ENCODE data around the gene CTCF. TPM values are rescaled to one million over a fixed set of nuclear protein-coding genes. Genes with fewer than 3 reads are reported as not detected.

Gene CTCF
- total and polyA plus RNA-seq, 10 of the 15 experiments (the other 5 are each of a cell fraction or from before 2014, with no cell fraction given): 9.1 to 55.0 (median 41.8) TPM

- no peak for TF ChIP-seq ZBTB40 (IDR thresholded peaks at IDR 0.05; ENCODE audit: borderline replicate concordance)
- no peak for TF ChIP-seq NBN (IDR thresholded peaks at IDR 0.05)
Measured at GRCh38 chr16:67676939-67677338, 114.6 kb downstream of the CTCF start (continued).

DNA sequence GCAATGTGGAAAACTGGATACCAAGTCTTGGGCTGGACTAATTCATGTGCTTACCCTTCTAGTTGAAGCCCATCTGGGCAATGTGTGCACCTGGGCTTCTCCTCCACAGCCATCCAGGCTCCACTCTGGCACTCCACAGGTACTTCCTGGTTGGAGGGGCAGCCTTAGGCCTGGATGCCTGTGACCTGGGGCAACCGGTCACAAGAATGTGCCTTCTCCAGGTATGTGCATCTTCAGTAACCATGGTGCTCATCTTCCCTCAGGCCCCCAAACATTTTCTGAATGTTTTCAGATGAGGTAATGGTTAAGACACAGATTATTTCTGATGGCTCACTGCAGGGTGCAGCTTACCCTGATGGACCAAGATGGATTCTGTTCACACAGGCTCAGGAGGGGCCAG is 115.4 kb downstream of the CTCF start:
- H4K20me1 ChIP-seq (ENCODE audit: control insufficient read depth, insufficient read depth): no peaks in the 10 kb centered on the region
- WGBS (ENCODE audit: insufficient coverage, insufficient replicate concordance, low lambda C conversion rate, missing lambda C conversion rate): 100% methylated on average over 1 of the region's 1 CpG
- H3K4me3 ChIP-seq: no peak overlapping the region
- FAIRE-seq: no peak
- no peak for DNase-seq (ENCODE audit: low read depth, low spot score)
- SMC1A ChIA-PET (ENCODE audit: uncharacterized antibody, unreplicated experiment): no interaction called here
- ATAC-seq: no peak
- CTCF ChIA-PET: interaction anchor here (1.1 kb wide), 2 partner anchors 41 to 139 kb away, joined by 3 to 6 read pairs; partner anchors contain the start of gene GFOD2
- H3K27me3 ChIP-seq (replicated peaks in 1 of 2; ENCODE audit: control insufficient read depth in 2 of 2, insufficient read depth in 2 of 2, low read length in 1 of 2): no peaks in the 10 kb centered on the region
- intact Hi-C loops (cut with micrococcal nuclease; ENCODE audit: unreplicated experiment): no loop called here
- no peak overlapping the region for H3K27ac ChIP-seq (ENCODE audit: control insufficient read depth, insufficient read depth)
- H3K9me3 ChIP-seq (replicated peaks; ENCODE audit: control insufficient read depth, insufficient read depth, low read length): no peaks in the 10 kb centered on the region
- H3K4me1 ChIP-seq (ENCODE audit: control insufficient read depth, insufficient read depth, low read length): peaks cover 4% of the 10 kb centered on the region
- H2AFZ ChIP-seq (ENCODE audit: control insufficient read depth, low read depth, low read length): no peak overlapping the region
- H3K79me2 ChIP-seq (ENCODE audit: control insufficient read depth, insufficient read depth, low read length): no peaks in the 10 kb centered on the region
- H3K36me3 ChIP-seq (ENCODE audit: control insufficient read depth in 2 of 2, insufficient read depth in 2 of 2, low read length in 1 of 2): 0 out of 4 replicates have a peak, but pooled peaks cover 0 to 1% of the 10 kb centered on the region in 2 experiments
- in situ Hi-C loops (cut with MboI): loop anchor here (5.0 kb wide), 1 partner anchor 250 kb away; no protein-coding TSS in a partner anchor
- no peak overlapping the region for H3K4me2 ChIP-seq (ENCODE audit: control insufficient read depth, insufficient read depth)
- H3K9ac ChIP-seq (ENCODE audit: control insufficient read depth, insufficient read depth, low read length): no peak overlapping the region
- POLR2A ChIA-PET: no interaction called here
- BruUV-seq (replicated peaks): no TSS peak
- RAD21 ChIA-PET (ENCODE audit: unreplicated experiment): no interaction called here
- TF ChIP-seq BHLHE40 (IDR thresholded peaks at IDR 0.05; ENCODE audit: borderline replicate concordance in 1 of 2, low read depth in 2 of 2, low read length in 1 of 2) (no peak), SIN3A (IDR thresholded peaks at IDR 0.05; ENCODE audit: low read depth, low read length) (no peak), MAX (IDR thresholded peaks at IDR 0.05; ENCODE audit: low read depth, low read length) (no peak), POLR2AphosphoS2 (IDR thresholded peaks at IDR 0.05; ENCODE audit: low read depth, low read length) (no peak), SMC3 (IDR thresholded peaks at IDR 0.05; ENCODE audit: borderline replicate concordance, low read length) (no peak), ZSCAN29 (IDR thresholded peaks at IDR 0.05) (no peak), ZNF24 (IDR thresholded peaks at IDR 0.05) (no peak), CBFB (IDR thresholded peaks at IDR 0.05; ENCODE audit: low read depth) (no peak), RFX5 (IDR thresholded peaks at IDR 0.05; ENCODE audit: low read depth, low read length) (no peak), STAT3 (IDR thresholded peaks at IDR 0.05; ENCODE audit: low read depth, low read length) (no peak), HCFC1 (IDR thresholded peaks at IDR 0.05; ENCODE audit: low read length) (no peak), RBBP5 (conservative IDR thresholded peaks at IDR 0.05) (no peak), KLF5 (IDR thresholded peaks at IDR 0.05; ENCODE audit: partially characterized antibody) (no peak)
- TF ChIP-seq, protein P1, sequence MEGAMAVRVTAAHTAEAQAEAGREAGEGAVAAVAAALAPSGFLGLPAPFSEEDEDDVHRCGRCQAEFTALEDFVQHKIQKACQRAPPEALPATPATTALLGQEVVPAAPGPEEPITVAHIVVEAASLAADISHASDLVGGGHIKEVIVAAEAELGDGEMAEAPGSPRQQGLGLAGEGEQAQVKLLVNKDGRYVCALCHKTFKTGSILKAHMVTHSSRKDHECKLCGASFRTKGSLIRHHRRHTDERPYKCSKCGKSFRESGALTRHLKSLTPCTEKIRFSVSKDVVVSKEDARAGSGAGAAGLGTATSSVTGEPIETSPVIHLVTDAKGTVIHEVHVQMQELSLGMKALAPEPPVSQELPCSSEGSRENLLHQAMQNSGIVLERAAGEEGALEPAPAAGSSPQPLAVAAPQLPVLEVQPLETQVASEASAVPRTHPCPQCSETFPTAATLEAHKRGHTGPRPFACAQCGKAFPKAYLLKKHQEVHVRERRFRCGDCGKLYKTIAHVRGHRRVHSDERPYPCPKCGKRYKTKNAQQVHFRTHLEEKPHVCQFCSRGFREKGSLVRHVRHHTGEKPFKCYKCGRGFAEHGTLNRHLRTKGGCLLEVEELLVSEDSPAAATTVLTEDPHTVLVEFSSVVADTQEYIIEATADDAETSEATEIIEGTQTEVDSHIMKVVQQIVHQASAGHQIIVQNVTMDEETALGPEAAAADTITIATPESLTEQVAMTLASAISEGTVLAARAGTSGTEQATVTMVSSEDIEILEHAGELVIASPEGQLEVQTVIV (IDR thresholded peaks at IDR 0.05; ENCODE audit: borderline replicate concordance, partially characterized antibody): no peak
